ENCODE results near the gene MRTFB. TPM values are rescaled to one million over a fixed set of nuclear protein-coding genes. Genes with fewer than 3 reads are reported as not detected.

MRTFB gene
- total and polyA plus RNA-seq, 2 of the 13 experiments (the other 11 are each of a cell fraction or from before 2014, with no cell fraction given), result 11.4 to 14.0 TPM

DNA sequence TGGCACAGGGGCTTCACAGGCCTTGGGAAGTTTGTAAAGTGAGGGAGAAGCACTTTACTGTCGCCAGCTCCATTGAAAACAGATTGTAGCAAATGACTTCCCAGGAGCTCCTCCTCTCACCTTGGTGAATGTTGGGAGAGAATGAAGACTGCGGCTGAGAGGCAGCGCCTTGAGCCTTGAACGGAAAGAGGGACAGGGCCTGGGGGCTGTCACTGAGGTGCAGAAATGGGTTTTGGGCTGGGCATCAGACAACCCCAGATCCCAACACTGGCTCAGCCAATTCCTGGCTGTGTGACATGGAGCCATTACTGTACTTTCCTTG, 603 bp upstream of the MRTFB start (continued):
- TF ChIP-seq ZNF710 (CRISPR knock-in tag; IDR thresholded peaks at IDR 0.05; ENCODE audit: borderline replicate concordance) (no peak), DNMT1 (CRISPR knock-in tag; IDR thresholded peaks at IDR 0.05) (no peak; the same call in 1 of the 2 replicates), ZBTB7B (CRISPR knock-in tag; IDR thresholded peaks at IDR 0.05) (no peak), NR3C1 (CRISPR knock-in tag; IDR thresholded peaks at IDR 0.05) (no peak), ZNF639 (CRISPR knock-in tag; conservative IDR thresholded peaks at IDR 0.05) (no peak), MXD4 (CRISPR knock-in tag; IDR thresholded peaks at IDR 0.05) (no peak), GTF3A (CRISPR knock-in tag; conservative IDR thresholded peaks at IDR 0.05) (no peak), ZNF615 (CRISPR knock-in tag; IDR thresholded peaks at IDR 0.05; ENCODE audit: borderline replicate concordance) (no peak), ADNP (CRISPR knock-in tag; IDR thresholded peaks at IDR 0.05) (no peak), ZNF143 (CRISPR knock-in tag; IDR thresholded peaks at IDR 0.05) (0 out of 2 replicates have a peak, but pooled peaks have one; percentile 39), MTF2 (CRISPR knock-in tag; IDR thresholded peaks at IDR 0.05; ENCODE audit: borderline replicate concordance) (peak; percentile 75; the same call in 1 of the 2 replicates), GZF1 (CRISPR knock-in tag; IDR thresholded peaks at IDR 0.05) (no peak), ZNF354B (CRISPR knock-in tag; IDR thresholded peaks at IDR 0.05) (peak; percentile 77; the same call in 1 of the 2 replicates), WIZ (CRISPR knock-in tag; IDR thresholded peaks at IDR 0.05) (no peak), U2AF1 (optimal IDR thresholded peaks at IDR 0.05; ENCODE audit: low read depth, low read length) (no peak), YEATS4 (CRISPR knock-in tag; IDR thresholded peaks at IDR 0.05; ENCODE audit: borderline replicate concordance) (no peak), ZFAT (CRISPR knock-in tag; conservative IDR thresholded peaks at IDR 0.05) (no peak), ZSCAN9 (CRISPR knock-in tag; IDR thresholded peaks at IDR 0.05; ENCODE audit: borderline replicate concordance) (no peak; the same call in 1 of the 2 replicates)
- TF ChIP-seq, protein P1, sequence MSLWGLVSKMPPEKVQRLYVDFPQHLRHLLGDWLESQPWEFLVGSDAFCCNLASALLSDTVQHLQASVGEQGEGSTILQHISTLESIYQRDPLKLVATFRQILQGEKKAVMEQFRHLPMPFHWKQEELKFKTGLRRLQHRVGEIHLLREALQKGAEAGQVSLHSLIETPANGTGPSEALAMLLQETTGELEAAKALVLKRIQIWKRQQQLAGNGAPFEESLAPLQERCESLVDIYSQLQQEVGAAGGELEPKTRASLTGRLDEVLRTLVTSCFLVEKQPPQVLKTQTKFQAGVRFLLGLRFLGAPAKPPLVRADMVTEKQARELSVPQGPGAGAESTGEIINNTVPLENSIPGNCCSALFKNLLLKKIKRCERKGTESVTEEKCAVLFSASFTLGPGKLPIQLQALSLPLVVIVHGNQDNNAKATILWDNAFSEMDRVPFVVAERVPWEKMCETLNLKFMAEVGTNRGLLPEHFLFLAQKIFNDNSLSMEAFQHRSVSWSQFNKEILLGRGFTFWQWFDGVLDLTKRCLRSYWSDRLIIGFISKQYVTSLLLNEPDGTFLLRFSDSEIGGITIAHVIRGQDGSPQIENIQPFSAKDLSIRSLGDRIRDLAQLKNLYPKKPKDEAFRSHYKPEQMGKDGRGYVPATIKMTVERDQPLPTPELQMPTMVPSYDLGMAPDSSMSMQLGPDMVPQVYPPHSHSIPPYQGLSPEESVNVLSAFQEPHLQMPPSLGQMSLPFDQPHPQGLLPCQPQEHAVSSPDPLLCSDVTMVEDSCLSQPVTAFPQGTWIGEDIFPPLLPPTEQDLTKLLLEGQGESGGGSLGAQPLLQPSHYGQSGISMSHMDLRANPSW (CRISPR knock-in tag; IDR thresholded peaks at IDR 0.05; ENCODE audit: borderline replicate concordance), result no peak; the same call in 1 of the 2 replicates

Data from HepG2 (cell line).